HTR-8/SVneo (cell line): ENCODE data around the gene KICS2.

Experiments
- DNase-seq: peaks from one replicate; pipeline ENCODE4 v3.0.0; 2011; ENCODE audit warnings: low spot score, mixed read lengths; ENCODE audit not compliant: insufficient read length
- FAIRE-seq: peaks from 2 replicates; lab custom pipeline; 2011; peaks lifted over from hg19 to GRCh38; lab: Jason Lieb, UNC

KICS2 gene

GRCh38 chr12:64178122-64178521, 44.0 kb downstream of the KICS2 start:
- DNase-seq (no peak), FAIRE-seq (no peak)

- FAIRE-seq (no peak), DNase-seq (no peak)
Measured at GRCh38 chr12:64177001-64177400, 45.1 kb downstream of the KICS2 start.

GRCh38 chr12:64175254-64175945, 46.7 kb downstream of the KICS2 start:
- FAIRE-seq (no peak), DNase-seq (no peak)

GRCh38 chr12:64173456-64173855, 48.6 kb downstream of the KICS2 start:
- no peak for DNase-seq
- FAIRE-seq: no peak
